Neural progenitor cell (in vitro differentiated cells): ENCODE data around the gene KLK14. TPM values are rescaled to one million over a fixed set of nuclear protein-coding genes. Genes with fewer than 3 reads are reported as not detected.

ENCODE experiments used
- DNase-seq: peaks from one replicate; pipeline ENCODE4 v3.0.0-alpha.2; 2016; ENCODE audit warnings: low spot score
- H2AFZ ChIP-seq: fragments of 200-600 bp; sonication (generic); replicated peaks from 2 replicates; pipeline ENCODE4 v1.6.1; 2016; ENCODE audit warnings: antibody characterized with exemption
- H3F3A ChIP-seq: fragments of 200-600 bp; sonication (generic); 2 replicates; pipeline ENCODE4 v1.6.1; 2016; ENCODE audit warnings: antibody characterized with exemption, low read depth
- H3K27ac ChIP-seq: fragments of 200-600 bp; sonication (generic); 2 replicates; pipeline ENCODE4 v1.5.1; 2016; ENCODE audit warnings: mild to moderate bottlenecking
- H3K27me3 ChIP-seq: fragments of 200-600 bp; sonication (generic); 2 replicates; pipeline ENCODE4 v1.6.1; 2016; ENCODE audit warnings: mild to moderate bottlenecking, moderate library complexity
- H3K36me3 ChIP-seq: fragments of 200-600 bp; sonication (generic); 2 replicates; pipeline ENCODE4 v1.5.1; 2016
- H3K4me1 ChIP-seq: fragments of 200-600 bp; sonication (generic); 2 replicates; pipeline ENCODE4 v1.6.1; 2016; ENCODE audit warnings: mixed run types
- H3K4me2 ChIP-seq: fragments of 200-600 bp; sonication (generic); 2 replicates; pipeline ENCODE4 v1.6.1; 2016
- H3K4me3 ChIP-seq: fragments of 200-600 bp; sonication (generic); 2 replicates; pipeline ENCODE4 v1.5.1; 2016
- H3K79me2 ChIP-seq: fragments of 200-600 bp; sonication (generic); 2 replicates; pipeline ENCODE4 v1.6.1; 2016; ENCODE audit warnings: low read depth
- H3K9ac ChIP-seq: fragments of 200-600 bp; sonication (generic); 2 replicates; pipeline ENCODE4 v1.6.1; 2016
- H3K9me3 ChIP-seq: fragments of 200-600 bp; sonication (generic); 2 replicates; pipeline ENCODE4 v1.5.1; 2016; ENCODE audit warnings: low read depth
- H4K20me1 ChIP-seq: fragments of 200-600 bp; sonication (generic); 2 replicates; pipeline ENCODE4 v1.6.1; 2016; ENCODE audit warnings: low read depth
- H3K27ac Mint-ChIP-seq: 3 replicates; pipeline ENCODE4 v1.8.0; 2021; ENCODE audit warnings: mixed read lengths
- H3K27me3 Mint-ChIP-seq: 2 replicates; pipeline ENCODE4 v1.8.0; 2022; ENCODE audit warnings: low read depth, mild to moderate bottlenecking, inconsistent platforms, moderate library complexity, mixed read lengths; ENCODE audit not compliant: insufficient read depth
- H3K36me3 Mint-ChIP-seq: 3 replicates; pipeline ENCODE4 v1.8.0; 2021; ENCODE audit warnings: mixed read lengths
- H3K4me1 Mint-ChIP-seq: 3 replicates; pipeline ENCODE4 v1.8.0; 2021; ENCODE audit warnings: mixed read lengths
- H3K4me3 Mint-ChIP-seq: 3 replicates; pipeline ENCODE4 v1.8.0; 2021; ENCODE audit warnings: mild to moderate bottlenecking, moderate library complexity, mixed read lengths
- H3K9me3 Mint-ChIP-seq: 3 replicates; pipeline ENCODE4 v1.8.0; 2020; ENCODE audit warnings: mixed read lengths
- CTCF ChIP-seq: fragments of 200-600 bp; sonication (generic); IDR thresholded peaks from 2 replicates; pipeline ENCODE4 v1.5.1; 2017; ENCODE audit warnings: antibody characterized with exemption, mild to moderate bottlenecking
- EZH2 ChIP-seq: fragments of 200-600 bp; sonication (generic); IDR thresholded peaks from 2 replicates; pipeline ENCODE4 v1.6.1; 2017; ENCODE audit warnings: antibody characterized with exemption, mild to moderate bottlenecking, moderate library complexity
- EZH2phosphoT487 ChIP-seq: fragments of 200-600 bp; sonication (generic); IDR thresholded peaks from 2 replicates; pipeline ENCODE4 v1.6.1; 2017; ENCODE audit warnings: antibody characterized with exemption
- total RNA-seq: library from RNA; depleted of rRNA; stranded (reverse); fragments of >200 nt; gene quantifications from 2 replicates; pipeline ENCODE4 v1.2.3, GENCODE V29; 2015; ENCODE audit warnings: low replicate concordance

The KLK14 gene
- total RNA-seq, 1 donor from 2014 or later = not detected

- H3K4me1 ChIP-seq = peaks cover 22% of the 10 kb centered on the region
- no peaks in the 10 kb centered on the region for H4K20me1 ChIP-seq
- no peaks in the 10 kb centered on the region for H3K9me3 ChIP-seq
- no peaks in the 10 kb centered on the region for H3F3A ChIP-seq
- no peak overlapping the region for H3K9ac ChIP-seq
- DNase-seq = no peak
- Mint-ChIP-seq H3K27ac (no peak overlapping the region), H3K9me3 (peaks cover 3% of the 10 kb centered on the region), H3K36me3 (no peaks in the 10 kb centered on the region), H3K4me3 (no peak overlapping the region), H3K4me1 (peaks cover 3% of the 10 kb centered on the region), H3K27me3 (peaks cover 14% of the 10 kb centered on the region)
- no peaks in the 10 kb centered on the region for H3K79me2 ChIP-seq
- H3K4me2 ChIP-seq = no peak overlapping the region
- no peak overlapping the region for H3K27ac ChIP-seq
- H3K27me3 ChIP-seq = no peaks in the 10 kb centered on the region
- H3K4me3 ChIP-seq = no peak overlapping the region
- no peaks in the 10 kb centered on the region for H3K36me3 ChIP-seq
- TF ChIP-seq CTCF (no peak), EZH2phosphoT487 (no peak), EZH2 (no peak)
- no peak overlapping the region for H2AFZ ChIP-seq
These were observed 53.0 kb downstream of the KLK14 start for GRCh38 chr19:51029718-51030117.

Other genes starting within 250 kb of the KLK14 start
- not detected in 2 replicates for gene KLK15, start 249.3 kb downstream of the KLK14 start, total RNA-seq
- not detected in 2 replicates for gene KLK3, start 228.0 kb downstream of the KLK14 start, total RNA-seq
- gene KLK2, start 209.4 kb downstream of the KLK14 start, total RNA-seq = not detected in 2 replicates
- 0.68 TPM in 1 of 2 replicates, not detected in the other for gene KLK4, start 171.5 kb downstream of the KLK14 start, total RNA-seq
- gene KLK5, start 129.8 kb downstream of the KLK14 start, total RNA-seq = not detected in 2 replicates
- not detected in 2 replicates for gene KLK6, start 113.3 kb downstream of the KLK14 start, total RNA-seq
- gene KLK7, start 99.0 kb downstream of the KLK14 start, total RNA-seq = 0.28 and 0.36 TPM in 2 replicates
- 0.46 TPM in 1 of 2 replicates, not detected in the other for gene KLK8, start 81.3 kb downstream of the KLK14 start, total RNA-seq
- 1.9 TPM in 1 of 2 replicates, not detected in the other for gene KLK10, start 63.2 kb downstream of the KLK14 start, total RNA-seq
- not detected in 2 replicates for gene KLK11, start 56.3 kb downstream of the KLK14 start, total RNA-seq
- not detected in 2 replicates for gene KLK12, start 47.9 kb downstream of the KLK14 start, total RNA-seq
- gene KLK13, start 17.8 kb downstream of the KLK14 start, total RNA-seq = not detected in 2 replicates
- 0.24 and 5.6 TPM in 2 replicates for gene CTU1, start 25.5 kb upstream of the KLK14 start, total RNA-seq
- not detected in 2 replicates for gene SIGLEC9, start 42.0 kb upstream of the KLK14 start, total RNA-seq
- not detected in 2 replicates for gene SIGLEC7, start 59.4 kb upstream of the KLK14 start, total RNA-seq
- gene CD33, start 142.2 kb upstream of the KLK14 start, total RNA-seq = not detected in 2 replicates
- gene SIGLECL1, start 168.2 kb upstream of the KLK14 start, total RNA-seq = not detected in 2 replicates
- 5.4 and 15.8 TPM in 2 replicates for gene IGLON5, start 228.8 kb upstream of the KLK14 start, total RNA-seq